ENCODE measurements around the gene FBXL16. TPM values are rescaled to one million over a fixed set of nuclear protein-coding genes. Genes with fewer than 3 reads are reported as not detected.
"Not testable (repeated sequence)": the region's sequence is repeated elsewhere in the genome, so short reads cannot be mapped to it uniquely, and the experiment has no call there.

The FBXL16 gene, protein sequence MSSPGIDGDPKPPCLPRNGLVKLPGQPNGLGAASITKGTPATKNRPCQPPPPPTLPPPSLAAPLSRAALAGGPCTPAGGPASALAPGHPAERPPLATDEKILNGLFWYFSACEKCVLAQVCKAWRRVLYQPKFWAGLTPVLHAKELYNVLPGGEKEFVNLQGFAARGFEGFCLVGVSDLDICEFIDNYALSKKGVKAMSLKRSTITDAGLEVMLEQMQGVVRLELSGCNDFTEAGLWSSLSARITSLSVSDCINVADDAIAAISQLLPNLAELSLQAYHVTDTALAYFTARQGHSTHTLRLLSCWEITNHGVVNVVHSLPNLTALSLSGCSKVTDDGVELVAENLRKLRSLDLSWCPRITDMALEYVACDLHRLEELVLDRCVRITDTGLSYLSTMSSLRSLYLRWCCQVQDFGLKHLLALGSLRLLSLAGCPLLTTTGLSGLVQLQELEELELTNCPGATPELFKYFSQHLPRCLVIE
- polyA plus RNA-seq (ENCODE audit: insufficient read length in 12 of 12), result 1 to 10 TPM in 3 of 12 donors, under 1 TPM in 7, not detected in 2; 0.24 to 1.2 (median 0.52) TPM
- long read RNA-seq, donor 1, result 0 reads
- long read RNA-seq, donor 2, result 0 reads
- long read RNA-seq, donor 3, result 0 reads
- long read RNA-seq, donor 4, partial matches to known transcripts, result 11 of 36 reads
- long read RNA-seq, donor 4, other reads (novel, unspliced or antisense), result 25 of 36 reads
- long read RNA-seq, donor 5, result 0 reads
- long read RNA-seq, donor 6, result 0 reads
- long read RNA-seq, donor 7, result 0 reads
- long read RNA-seq, donor 8, partial matches to known transcripts, result 16 of 146 reads
- long read RNA-seq, donor 8, other reads (novel, unspliced or antisense), result 130 of 146 reads
- long read RNA-seq, donor 9, partial matches to known transcripts, result 120 of 120 reads
- long read RNA-seq, donor 9, other reads (novel, unspliced or antisense), result 0 of 120 reads
- long read RNA-seq, donor 10, result 0 reads
- long read RNA-seq, donor 11, result 0 reads

DNA sequence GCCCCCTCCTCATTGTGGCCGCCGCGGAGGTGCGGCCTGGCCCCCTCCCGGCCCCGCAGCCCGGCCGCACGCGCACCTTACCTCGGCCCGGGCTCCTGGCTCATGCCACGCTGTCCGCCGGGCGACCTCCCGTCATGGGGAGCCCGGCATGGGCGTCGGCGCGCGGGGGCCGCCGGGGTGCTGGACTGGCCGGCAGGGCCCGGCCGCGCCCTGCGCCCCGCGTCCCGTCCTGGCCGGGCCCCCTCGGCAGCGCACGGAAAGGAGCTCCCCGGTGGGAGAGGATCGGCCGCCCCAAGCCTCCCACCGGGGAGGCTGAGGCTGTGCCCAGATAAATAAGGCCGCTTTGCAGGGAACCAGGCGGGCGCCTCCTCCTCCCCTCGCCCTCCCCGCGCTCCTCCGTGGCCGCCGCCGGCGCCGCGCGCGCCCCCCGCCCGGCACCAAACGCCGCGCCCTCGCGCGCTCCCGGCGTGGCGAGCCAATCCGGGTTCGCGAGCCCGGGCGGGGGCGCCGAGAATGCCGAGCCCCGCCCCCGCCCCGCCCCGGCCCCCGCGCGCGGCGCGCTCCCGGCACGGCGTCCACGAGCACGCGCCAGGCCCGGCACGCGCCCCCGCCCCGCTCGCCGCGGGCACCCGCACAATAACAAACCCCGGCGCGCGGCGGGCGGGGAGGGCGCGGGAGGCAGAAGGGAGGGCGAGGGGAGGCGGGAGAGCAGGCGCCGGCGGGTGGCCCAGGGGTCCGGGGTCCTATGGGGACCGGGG lies at the start of gene FBXL16:
TSS of gene FBXL16 (minus strand) at position 371 of the 758 bp plus-strand sequence. CDS start 8,396 bp downstream, outside the sequence.
- DNase-seq, result no peak

DNA sequence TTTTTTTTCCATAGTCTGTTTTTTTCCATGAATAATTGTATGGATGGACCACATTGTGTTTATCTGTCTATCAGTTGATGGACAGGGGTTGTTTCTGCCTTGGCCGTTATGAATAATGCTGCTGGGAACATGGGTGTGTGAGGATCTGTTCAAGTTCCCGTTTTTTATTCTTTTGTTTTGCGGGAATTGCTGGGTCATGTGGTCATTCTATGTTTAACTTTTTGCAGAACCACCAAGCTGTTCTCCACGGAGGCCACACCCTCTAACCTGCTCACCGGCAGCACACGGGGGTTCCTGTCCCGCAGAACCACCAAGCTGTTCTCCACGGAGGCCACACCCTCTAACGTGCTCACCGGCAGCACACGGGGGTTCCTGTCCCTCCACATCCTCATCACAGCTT lies 49.1 kb upstream of the FBXL16 start:
- DNase-seq, result no peak

DNA sequence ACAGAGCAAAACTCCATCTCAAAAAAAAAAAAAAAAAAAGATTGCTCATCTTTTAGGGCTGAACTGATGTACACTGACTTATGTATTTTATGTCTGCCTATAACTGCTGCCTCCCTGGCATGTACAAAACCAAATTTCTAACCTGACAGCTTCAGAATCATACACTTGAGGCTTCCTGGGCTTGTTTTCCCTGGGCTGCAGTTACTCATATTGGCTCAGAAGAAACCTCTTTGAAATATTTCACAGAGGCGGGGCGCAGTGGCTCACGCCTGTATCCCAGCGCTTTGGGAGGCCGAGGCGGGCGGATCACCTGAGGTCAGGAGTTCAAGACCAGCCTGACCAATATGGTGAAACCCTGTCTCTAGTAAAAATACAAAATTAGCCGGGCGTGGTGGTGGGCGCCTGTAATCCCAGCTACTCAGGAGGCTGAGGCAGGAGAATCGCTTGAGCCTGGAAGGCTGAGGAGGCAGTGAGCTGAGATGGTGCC lies 48.6 kb upstream of the FBXL16 start:
- DNase-seq, result not testable (repeated sequence)

DNA sequence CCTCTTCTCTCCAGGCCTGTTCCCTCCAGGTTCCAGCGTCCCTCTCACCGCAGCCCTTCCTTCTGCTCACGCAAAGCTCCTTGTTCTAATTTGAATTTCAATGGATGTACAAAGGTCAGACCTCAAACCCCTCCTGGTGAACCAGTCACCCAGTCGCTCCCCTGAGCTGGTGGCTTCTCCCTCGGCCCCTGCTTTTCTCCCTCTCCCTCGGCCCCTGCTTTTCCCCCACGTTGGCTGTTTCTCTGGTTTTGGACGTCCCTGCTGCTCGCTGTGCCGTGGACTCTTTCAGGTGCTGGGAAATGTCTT lies 46.4 kb upstream of the FBXL16 start:
- DNase-seq, result no peak

DNA sequence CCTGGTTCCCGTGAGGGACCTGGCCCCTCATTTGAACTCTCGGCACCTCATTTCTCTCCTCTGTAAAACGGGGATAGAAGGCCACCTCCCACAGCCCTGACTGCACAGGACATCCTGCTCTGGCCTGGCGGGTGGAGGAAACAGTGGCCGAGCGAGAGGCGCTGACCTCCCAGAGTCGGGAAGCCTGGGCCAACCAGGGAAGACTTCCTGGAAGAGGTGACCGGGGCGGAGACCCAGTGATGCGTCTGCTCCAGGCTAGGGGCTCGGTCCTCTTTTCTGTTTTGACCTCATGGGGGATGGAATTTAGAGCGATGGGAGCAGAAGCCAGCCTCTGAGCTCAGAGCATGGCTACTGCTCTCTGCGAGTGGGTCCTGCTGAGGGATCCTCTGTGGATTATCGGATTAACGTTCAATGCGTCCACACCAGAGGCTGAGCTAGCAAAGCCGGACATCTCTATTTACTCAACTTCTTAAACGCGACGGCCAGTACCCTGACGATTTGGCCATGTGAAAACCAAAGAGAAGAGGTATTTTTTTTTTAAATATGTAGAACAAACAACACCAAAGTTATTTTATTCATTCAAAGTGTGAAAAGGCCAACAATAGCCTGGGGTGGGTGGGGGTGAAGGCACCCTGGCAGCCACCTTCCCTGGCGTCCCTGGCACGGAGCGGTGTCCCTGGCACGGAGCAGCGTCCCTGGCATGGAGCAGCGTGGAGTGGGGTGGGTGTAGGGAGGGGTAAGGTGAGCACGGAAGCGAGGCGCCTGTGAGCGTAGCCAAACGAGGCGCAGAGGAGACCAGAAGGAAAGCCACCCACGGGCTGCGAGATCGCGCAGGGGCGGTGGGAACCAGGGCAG lies 45.8 kb upstream of the FBXL16 start:
- no peak for DNase-seq

DNA sequence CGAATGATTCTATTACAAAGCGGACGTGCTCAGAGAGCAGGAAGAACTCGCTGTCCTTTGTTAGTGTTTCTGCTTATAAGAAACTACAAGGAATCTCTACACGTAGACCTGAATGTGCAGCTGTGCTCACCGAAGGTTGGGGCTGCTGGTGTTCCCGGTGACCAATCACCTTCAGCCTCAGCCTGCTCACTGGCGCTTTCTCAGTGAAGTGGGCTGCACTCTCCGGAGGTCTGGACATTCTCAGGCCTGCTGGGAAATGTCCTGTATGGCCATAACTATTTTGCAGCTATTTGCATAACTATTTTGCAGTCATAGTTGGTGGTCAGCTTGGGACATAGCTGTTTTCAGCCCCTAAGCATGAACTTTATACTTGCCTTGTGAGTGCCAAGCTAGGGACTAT lies 44.9 kb upstream of the FBXL16 start:
- DNase-seq, result no peak

DNA sequence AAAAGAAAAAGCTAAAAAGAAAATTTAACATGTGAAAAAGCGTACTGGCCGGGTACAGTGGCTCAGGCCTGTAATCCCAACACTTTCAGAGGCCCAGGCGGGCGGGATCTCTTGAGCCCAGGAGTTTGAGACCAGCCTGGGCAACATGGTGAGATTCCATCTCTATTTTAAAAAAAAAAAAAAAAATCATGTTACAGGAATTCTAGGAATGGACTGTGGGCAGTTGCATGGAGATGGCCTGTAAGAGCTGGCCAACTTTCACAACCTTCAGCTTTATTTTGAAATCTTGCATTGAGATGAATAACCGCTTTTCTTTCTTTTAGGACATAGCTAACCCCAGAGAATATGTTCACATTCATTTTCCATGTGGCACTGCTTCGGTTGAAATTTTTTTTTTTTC lies 43.4 kb upstream of the FBXL16 start:
- DNase-seq, result no peak

DNA sequence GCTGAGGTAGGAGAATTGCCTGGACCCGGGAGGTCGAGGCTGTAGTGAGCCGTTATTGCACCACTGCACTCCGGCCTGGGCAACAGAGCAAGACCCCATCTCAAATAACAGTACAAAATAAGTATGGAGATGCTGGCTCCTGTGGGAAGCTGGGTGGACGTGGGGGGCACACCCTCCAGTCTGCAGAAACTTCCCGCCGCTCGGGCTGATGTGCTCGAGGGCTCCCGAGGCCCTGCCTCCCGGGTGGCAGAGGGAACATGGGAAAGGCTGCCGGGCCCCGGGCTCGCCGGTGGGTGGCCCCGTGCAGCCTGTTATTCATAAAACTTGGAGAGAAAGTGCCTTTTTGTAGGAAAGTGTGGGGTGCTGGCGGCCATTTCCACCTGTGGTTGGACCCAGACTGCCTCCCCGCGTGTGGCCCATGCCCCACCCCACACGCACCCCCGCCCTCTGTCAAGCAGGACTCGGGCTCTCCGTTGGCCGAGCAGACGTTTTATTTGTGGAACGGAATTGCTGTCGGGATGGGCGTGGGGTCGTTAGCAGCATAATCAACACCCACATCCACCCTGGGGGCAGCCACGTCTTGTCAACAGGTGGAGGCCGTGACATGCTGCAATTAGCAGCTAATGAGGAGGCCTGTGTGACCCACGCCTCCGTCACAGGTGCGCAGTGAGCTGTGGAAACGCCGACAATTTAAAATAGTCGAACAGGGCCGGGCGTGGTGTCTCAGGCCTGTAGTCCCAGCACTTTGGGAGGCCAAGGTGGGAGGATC lies 42.6 kb upstream of the FBXL16 start:
- no peak for DNase-seq

DNA sequence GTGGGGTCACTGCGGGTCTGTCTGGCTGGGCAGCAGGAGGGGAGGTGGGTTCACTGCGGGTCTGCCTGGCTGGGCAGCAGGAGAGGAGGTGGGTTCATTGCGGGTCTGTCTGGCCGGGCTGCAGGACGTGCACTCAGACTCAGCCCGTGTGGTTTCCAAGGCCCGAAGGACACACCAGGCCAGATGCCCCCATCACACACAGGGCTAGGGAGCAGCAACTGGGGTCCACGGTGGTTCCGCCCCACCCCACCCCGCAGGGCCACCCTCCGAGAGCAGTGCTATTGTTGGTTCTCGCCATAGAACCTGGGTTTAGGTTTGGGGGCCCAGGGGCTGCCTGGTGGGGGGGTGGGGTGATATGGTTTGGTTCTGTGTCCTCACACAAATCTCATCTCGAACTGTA lies 41.0 kb upstream of the FBXL16 start:
- no peak for DNase-seq

DNA sequence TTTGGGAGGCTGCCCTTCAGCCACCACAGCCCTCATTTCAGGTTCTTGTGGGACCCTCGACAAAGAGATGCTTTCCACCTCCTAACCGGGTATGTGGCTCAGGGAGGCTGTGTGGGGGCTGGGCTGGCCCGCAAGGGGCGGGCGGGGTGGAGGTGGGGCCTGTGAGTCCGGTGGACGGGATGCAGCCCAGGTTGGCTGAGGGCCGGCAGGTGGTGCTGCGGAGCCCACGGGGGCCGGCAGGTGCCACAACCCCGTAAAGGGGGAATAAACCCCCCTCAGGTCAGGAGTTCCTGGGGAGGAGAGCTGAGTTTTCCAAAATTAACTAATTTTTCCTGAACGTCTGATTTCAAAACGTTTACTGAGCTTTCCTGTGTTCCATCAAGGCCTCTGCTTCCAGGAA lies 40.1 kb upstream of the FBXL16 start:
- DNase-seq, result no peak

DNA sequence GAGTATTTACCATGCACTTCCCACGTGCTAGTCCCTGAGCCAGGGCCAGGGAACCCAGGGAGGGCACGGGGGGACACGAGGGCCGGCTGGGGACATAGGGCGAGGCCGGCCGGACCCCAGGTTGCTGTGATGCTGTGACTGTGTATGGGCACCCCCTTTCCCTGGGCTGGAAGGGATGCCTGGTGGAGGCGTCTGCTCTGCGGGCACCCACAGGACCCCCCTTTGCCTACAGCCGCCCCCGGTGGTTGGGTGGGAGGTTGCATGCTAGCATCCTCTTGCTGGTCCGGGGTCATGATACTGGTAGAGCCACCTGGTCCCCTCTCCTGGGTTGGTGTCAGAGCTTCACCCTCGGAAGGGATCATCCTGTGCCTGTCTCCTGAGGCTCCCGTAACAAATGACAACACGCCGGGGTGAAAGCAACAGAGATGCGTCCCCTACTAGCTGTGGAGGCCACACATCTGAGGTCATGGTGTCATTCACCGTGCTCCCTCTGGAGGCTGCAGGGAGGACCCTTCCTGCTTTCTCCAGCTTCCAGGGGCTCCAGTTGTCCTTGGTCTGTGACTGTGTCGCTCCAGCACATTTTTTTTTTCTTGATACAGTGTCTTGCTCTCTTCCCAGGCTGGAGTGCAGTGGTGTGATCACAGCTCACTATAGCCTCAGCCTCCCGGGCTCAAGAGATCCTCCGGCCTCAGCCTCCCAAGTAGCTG lies 38.3 kb upstream of the FBXL16 start:
- no peak for DNase-seq

DNA sequence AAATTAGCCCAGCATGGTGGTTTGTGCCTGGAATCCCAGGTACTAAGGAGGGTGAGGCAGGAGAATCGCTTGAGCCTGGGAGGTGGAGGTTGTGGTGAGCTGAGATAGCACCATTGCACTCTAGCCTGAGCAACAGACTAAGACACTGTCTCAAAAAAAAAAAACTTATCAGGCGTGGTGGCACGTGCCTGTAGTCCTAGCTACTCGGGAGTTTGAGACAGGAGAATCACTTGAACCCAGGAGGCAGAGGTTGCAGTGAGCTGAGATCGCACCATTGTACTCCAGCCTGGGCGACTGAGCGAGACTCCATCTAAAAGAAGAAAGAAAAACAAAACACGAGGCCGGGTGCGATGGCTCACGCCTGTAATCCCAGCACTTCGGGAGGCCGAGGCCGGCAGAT lies 37.3 kb upstream of the FBXL16 start:
- not testable (repeated sequence) for DNase-seq

DNA sequence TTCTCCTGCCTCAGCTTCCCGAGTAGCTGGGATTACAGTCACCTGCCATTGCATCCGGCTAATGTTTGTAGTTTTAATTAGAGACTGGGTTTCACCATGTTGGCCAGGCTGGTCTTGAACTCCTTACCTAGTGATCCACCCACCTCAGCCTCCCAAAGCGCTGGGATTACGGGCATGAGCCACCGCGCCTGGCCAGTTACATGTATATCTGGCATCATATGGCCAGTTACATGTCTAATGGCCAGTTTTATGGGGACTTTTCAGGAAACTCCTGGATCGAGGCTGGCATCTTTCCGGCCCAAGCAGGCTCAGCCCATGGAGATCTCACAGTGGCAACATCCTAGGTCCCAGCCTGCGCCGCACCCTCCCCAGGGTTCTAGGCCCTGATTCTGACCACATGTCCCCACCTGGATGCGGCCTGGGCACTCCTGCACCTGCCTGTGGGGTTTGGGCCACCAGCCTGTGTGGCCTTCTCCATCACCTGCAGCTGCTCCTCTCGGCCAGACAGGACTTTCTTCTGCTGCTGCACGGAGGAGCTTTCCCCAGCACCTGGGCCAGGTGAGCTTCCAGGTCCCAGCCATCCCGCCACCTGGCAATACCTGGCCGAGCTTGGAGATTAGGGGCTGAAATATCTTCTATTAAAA lies 36.5 kb upstream of the FBXL16 start:
- DNase-seq, result no peak

DNA sequence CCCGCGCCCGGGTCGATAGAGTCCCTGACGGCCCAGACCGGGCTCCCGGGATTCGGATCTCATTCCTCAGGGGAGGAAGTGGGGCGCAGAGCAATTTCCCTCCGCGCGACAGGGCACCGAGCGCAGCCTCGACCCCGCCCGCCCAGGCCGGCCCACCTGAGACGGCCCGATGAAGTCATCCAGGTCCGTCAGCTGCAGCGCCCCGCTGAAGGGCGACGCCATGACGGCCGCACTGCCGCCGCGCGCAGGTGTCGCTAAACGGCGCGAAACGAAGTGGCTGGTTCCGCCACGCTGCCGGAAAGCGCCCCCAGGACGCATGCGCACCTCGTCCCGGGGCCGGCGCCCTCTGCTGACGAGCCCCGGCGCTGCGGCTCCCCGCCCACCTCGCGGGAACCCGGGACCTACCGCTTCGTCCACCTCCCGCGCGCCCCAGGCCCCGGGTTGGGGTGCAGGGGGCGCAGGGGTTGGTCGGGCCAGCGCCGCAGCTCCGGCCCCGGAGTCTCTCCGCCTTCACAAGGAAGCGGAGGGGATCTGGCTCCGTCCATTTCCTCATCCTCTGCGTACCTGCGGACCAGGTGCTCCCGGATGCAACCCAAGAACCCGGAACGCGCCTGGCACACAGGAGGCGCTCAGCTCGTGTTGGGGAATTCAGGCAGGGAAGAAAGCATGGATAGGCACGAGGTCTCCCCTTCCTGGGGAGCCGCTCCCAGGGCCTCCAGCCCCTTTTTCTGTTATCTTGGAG lies 35.3 kb upstream of the FBXL16 start, which contains the start of gene CIAO3:
TSS of gene CIAO3 (minus strand) at position 234 of the 742 bp plus-strand sequence. CDS start at position 222, 12 bp downstream.
- peak; percentile 90 for DNase-seq

DNA sequence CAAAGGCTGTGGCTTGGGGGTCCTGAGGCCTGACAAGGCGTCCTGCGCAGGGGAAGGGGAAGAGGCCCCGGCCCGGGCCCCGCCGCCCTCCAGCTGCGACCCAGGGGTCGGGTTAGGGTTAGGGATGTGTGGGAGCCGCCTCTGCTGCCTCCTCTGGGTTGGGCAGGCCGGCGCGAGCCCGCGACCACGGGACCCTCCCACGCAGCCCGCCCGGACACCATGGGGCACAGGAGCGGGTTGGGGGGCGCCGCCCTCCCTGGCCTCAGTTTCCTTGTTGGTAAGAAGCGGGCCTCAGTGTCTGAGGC lies 34.8 kb upstream of the FBXL16 start:
- no peak for DNase-seq

DNA sequence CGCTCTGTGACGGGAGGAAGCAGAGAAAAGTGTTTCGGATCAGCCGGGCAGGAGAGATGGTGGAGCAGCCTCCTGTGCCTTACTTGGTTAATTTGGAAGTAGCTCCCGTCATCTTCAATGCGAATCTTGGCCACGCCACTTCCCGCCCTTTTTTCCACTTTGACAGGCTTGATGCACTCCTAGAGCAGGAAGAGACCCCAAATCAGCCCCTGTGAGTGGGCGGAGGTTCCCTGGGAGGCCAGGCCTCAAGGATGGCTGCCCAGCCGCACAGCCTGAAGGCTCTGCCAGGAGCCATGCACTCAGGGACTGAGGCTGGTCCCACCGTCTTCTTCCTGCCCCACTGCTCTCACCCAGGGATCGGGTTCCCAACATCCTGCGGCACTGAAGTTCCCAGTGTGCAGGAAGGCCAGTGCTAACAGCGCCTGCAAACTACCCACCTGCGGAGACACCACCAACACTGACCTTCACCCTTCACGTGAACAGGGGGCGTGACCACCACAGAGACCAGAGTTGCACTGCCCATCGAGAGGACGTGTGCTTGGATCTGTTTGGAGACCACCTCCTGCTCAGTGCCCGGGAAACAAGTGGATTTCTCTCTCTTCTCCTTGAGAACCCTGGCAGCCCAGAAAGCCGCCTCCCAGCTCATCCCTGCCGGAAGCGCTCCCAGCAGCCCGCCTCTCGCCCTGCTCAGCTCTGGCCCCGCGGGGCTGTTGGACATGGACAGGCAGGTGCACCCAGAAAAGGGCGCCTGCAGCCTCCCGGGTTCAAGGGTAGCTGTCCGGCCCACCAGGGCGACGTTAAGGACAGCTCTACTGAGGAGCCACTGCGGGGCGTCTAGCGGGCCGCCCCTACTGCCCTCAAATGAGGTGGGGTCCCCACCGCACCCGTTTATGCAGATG lies 34.2 kb upstream of the FBXL16 start:
- no peak for DNase-seq

DNA sequence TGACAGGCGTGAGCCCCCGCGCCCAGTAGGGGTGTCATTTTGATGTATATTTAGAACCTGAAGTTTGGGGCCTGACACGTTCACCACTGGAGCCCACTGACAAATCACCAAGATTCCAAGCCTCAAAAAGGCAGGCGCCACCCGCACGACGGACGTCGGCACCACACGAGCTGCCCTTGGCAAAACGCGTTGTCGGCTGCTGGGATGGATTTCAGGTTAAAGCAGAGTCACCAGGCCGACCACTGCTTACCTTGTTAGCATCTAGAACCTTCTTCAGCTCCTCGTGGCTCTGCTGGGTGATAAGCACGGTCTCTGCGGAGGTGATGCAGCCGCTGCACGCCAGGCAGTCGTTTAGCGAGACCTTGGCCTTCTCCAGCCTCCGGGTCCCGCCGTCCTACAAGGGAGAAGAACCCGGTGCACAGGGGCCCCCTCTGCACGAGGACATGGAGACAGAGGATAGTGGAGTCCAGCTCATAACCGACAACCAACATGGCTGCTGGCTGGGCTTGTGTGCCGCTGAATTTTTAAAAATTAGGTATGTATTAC lies 31.4 kb upstream of the FBXL16 start:
- no peak for DNase-seq

Data from muscle of arm (tissue), 14 donors.